CD4-positive, alpha-beta T cell treated with Interleukin-4 for 4 hours (primary cell): ENCODE measurements around the gene CDC42BPG.
A peak's percentile ranks its signal among the peaks of the same experiment; 100 is the strongest.

Experiments
- DNase-seq: peaks from one replicate; pipeline ENCODE4 v3.0.0-alpha.2; 2020

CDC42BPG gene

GRCh38 chr11:64844330-64845128 is at the start of gene CDC42BPG:
CDC42BPG (minus strand) TSS chr11:64844653; CDS start chr11:64844569, 84 bp downstream.
- DNase-seq = peak; percentile 71

GRCh38 chr11:64893194-64894069 is 49.0 kb upstream of the CDC42BPG start:
- no peak for DNase-seq

GRCh38 chr11:64892838-64893193 is 48.4 kb upstream of the CDC42BPG start:
- no peak for DNase-seq

GRCh38 chr11:64892411-64892831 is 48.0 kb upstream of the CDC42BPG start:
- no peak for DNase-seq

GRCh38 chr11:64891880-64892279 is 47.4 kb upstream of the CDC42BPG start:
- DNase-seq = no peak

- no peak for DNase-seq
Measured at GRCh38 chr11:64891215-64891848, 46.9 kb upstream of the CDC42BPG start.

- no peak for DNase-seq
Measured at GRCh38 chr11:64890522-64890939, 46.1 kb upstream of the CDC42BPG start.

- no peak for DNase-seq
Measured at GRCh38 chr11:64888729-64889511, 44.5 kb upstream of the CDC42BPG start.

GRCh38 chr11:64888406-64888728 is 43.9 kb upstream of the CDC42BPG start:
- DNase-seq = no peak

GRCh38 chr11:64887757-64888405 is 43.4 kb upstream of the CDC42BPG start:
- peak; percentile 74 for DNase-seq

GRCh38 chr11:64887234-64887756 is 42.8 kb upstream of the CDC42BPG start:
- no peak for DNase-seq

GRCh38 chr11:64885367-64886286 is 41.2 kb upstream of the CDC42BPG start:
- DNase-seq = peak; percentile 67

GRCh38 chr11:64884019-64884418 is 39.6 kb upstream of the CDC42BPG start:
- DNase-seq = no peak

GRCh38 chr11:64883575-64883974 is 39.1 kb upstream of the CDC42BPG start:
- DNase-seq = no peak

GRCh38 chr11:64882243-64882642 is 37.8 kb upstream of the CDC42BPG start:
- DNase-seq = no peak

- DNase-seq = no peak
Measured at GRCh38 chr11:64881476-64881875, 37.0 kb upstream of the CDC42BPG start.

- DNase-seq = peak; percentile 56
Measured at GRCh38 chr11:64880240-64881001, 36.0 kb upstream of the CDC42BPG start.

- DNase-seq = no peak
Measured at GRCh38 chr11:64879244-64879900, 34.9 kb upstream of the CDC42BPG start.

GRCh38 chr11:64878494-64879243 is 34.2 kb upstream of the CDC42BPG start, which contains the start of gene EHD1:
EHD1 (minus strand) TSS chr11:64878621; CDS start chr11:64878464, 157 bp downstream.
- DNase-seq = peak; percentile 99
